ENCODE measurements around the gene CTU2.

Gene CTU2

DNA sequence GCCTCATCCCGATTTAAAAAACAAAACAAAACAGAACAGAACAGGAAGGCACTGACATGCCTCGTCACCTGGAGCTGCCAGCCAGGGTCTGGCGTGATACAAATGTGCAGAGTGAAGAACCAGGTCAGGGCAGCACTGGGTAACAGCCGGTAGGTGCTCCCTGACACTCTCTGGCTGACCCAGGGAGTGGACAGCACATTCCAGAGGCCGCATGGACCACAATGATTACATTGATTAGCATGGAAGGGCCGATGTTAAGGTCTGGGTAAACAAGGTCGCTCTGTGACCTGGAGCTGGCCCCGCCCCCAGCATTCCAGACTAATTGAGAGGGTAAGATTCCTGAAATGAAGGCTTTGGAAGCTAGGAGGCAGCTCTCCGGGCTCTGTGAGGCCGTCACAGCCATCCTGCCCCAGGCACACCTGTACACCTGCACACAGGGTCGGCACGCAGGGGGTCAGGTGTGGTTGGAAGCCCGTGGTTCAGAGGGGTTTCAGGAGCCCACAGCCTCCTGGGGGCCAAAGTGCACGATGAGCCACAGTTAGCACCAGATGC, 57.3 kb downstream of the CTU2 start:
- Histone ChIP-seq H3K4me1 (peaks cover 11% of the 10 kb centered on the region), H3K27me3 (no peaks in the 10 kb centered on the region), H3K36me3 (no peaks in the 10 kb centered on the region), H3K4me3 (ENCODE audit: low read depth, low read length) (no peak overlapping the region), H3K9me3 (no peaks in the 10 kb centered on the region)
- no peak for DNase-seq
- TF ChIP-seq, protein P1, sequence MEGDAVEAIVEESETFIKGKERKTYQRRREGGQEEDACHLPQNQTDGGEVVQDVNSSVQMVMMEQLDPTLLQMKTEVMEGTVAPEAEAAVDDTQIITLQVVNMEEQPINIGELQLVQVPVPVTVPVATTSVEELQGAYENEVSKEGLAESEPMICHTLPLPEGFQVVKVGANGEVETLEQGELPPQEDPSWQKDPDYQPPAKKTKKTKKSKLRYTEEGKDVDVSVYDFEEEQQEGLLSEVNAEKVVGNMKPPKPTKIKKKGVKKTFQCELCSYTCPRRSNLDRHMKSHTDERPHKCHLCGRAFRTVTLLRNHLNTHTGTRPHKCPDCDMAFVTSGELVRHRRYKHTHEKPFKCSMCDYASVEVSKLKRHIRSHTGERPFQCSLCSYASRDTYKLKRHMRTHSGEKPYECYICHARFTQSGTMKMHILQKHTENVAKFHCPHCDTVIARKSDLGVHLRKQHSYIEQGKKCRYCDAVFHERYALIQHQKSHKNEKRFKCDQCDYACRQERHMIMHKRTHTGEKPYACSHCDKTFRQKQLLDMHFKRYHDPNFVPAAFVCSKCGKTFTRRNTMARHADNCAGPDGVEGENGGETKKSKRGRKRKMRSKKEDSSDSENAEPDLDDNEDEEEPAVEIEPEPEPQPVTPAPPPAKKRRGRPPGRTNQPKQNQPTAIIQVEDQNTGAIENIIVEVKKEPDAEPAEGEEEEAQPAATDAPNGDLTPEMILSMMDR (IDR thresholded peaks at IDR 0.05; ENCODE audit: low read depth, low read length) = no peak

DNA sequence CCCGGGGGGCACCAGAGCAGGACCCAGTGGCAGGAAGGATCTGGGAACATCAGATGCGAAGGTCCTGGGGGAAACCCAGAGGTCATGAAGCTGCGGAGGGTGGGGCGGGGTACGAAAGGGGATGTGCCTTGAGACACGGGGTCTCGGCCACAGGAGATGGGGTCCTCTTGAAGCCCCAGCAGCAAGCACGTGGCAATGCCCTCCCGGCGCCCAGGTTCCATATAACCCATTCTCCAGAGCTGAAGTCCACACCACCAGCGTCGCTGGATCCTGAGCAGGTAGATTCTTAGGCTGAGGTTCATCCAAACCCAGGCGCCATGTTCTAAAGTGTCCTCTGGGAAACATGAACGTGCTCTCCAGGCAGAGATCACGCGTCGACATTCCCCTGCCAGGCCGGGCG, 57.8 kb downstream of the CTU2 start:
- Histone ChIP-seq H3K4me3 (ENCODE audit: low read depth, low read length) (no peak overlapping the region), H3K27me3 (no peaks in the 10 kb centered on the region), H3K4me1 (peaks cover 11% of the 10 kb centered on the region), H3K36me3 (no peaks in the 10 kb centered on the region), H3K9me3 (no peaks in the 10 kb centered on the region)
- no peak for DNase-seq
- TF ChIP-seq, protein P1 (IDR thresholded peaks at IDR 0.05; ENCODE audit: low read depth, low read length) = no peak

DNA sequence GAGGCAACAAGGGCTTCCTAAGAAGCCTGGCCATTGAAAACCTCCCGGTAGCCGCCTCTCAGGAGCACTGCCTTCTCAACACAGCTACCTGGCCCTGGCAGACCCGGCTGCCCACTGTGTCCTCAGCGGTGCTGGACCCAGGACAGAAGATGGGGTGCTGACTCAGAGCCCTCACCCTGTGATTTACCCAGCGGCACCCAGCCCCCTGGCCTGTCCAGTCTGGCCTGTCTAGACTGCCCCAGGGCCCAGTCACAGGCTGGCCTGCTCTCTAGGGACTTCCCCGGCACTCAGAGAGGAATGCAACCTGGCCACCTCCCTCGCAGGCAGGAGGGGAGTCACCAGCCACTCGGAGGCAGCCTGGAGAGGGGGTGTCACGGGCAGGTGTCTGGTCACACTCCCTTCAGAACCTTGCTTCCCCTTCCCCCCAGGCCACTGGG, 58.6 kb downstream of the CTU2 start:
- peaks cover 14% of the 10 kb centered on the region for H3K4me1 ChIP-seq
- DNase-seq = no peak

More for the DNA sequence above, 58.6 kb downstream of the CTU2 start:
- peaks cover 2% of the 10 kb centered on the region for H3K27me3 ChIP-seq
- TF ChIP-seq, protein P1 (IDR thresholded peaks at IDR 0.05; ENCODE audit: low read depth, low read length) = no peak
- H3K36me3 ChIP-seq = no peaks in the 10 kb centered on the region
- no peaks in the 10 kb centered on the region for H3K9me3 ChIP-seq
- no peak overlapping the region for H3K4me3 ChIP-seq (ENCODE audit: low read depth, low read length)

Data from BE2C (cell line).